ENCODE data around the gene TMEM131L.

- TF ChIP-seq CTCF (IDR thresholded peaks at IDR 0.05) (no peak), POLR2A (IDR thresholded peaks at IDR 0.05) (no peak)
Measured at GRCh38 chr4:153589703-153590595, 123.8 kb downstream of the TMEM131L start.

Data from adrenal gland (tissue), 5 donors.